Lung (tissue), 12 donors: ENCODE data around the gene IL3RA. TPM values are rescaled to one million over a fixed set of nuclear protein-coding genes. Genes with fewer than 3 reads are reported as not detected.
"Not testable (repeated sequence)": the region's sequence is repeated elsewhere in the genome, so short reads cannot be mapped to it uniquely, and the experiment has no call there.

Experiments used
- ATAC-seq: fragments of 200-7000 bp; cut with Tn5 transposase; one replicate; pipeline ENCODE4 v1.9.1; 2020; ENCODE audit warnings: moderate number of reproducible peaks; ENCODE audit not compliant: insufficient read depth, low FRiP score
- DNase-seq, 3 donors: peaks; one replicate each; pipeline ENCODE4 v3.0.0-alpha.2; 2013 to 2017
- H3K27ac ChIP-seq, 2 donors: one replicate each; pipeline ENCODE4 v1.5.1; 2013; ENCODE audit warnings: mild to moderate bottlenecking in 2 of 2, moderate library complexity in 2 of 2, control low read depth in 1 of 2, inconsistent platforms in 1 of 2, low read depth in 1 of 2, low read length in 1 of 2
- H3K27me3 ChIP-seq, 3 donors: one replicate each; pipeline ENCODE4 v1.5.1; 2013; ENCODE audit warnings: low read length in 2 of 3; ENCODE audit not compliant: control insufficient read depth in 3 of 3, insufficient read depth in 3 of 3
- H3K36me3 ChIP-seq, 4 donors: one replicate each; pipeline ENCODE4 v1.5.1; 2013; ENCODE audit warnings: low read length in 4 of 4, mild to moderate bottlenecking in 1 of 4, moderate library complexity in 1 of 4; ENCODE audit not compliant: control insufficient read depth in 4 of 4, insufficient read depth in 4 of 4
- H3K4me1 ChIP-seq, 5 donors: one replicate each; pipeline ENCODE4 v1.5.1; 2013; ENCODE audit warnings: low read length in 5 of 5, mild to moderate bottlenecking in 2 of 5, moderate library complexity in 1 of 5; ENCODE audit not compliant: control insufficient read depth in 5 of 5, insufficient read depth in 5 of 5
- H3K4me3 ChIP-seq: one replicate; pipeline ENCODE4 v1.5.1; 2013; ENCODE audit warnings: mild to moderate bottlenecking, control low read depth, moderate library complexity
- H3K9ac ChIP-seq, 2 donors: one replicate each; pipeline ENCODE4 v1.5.1; 2013; ENCODE audit warnings: low read length in 2 of 2, control low read depth in 1 of 2; ENCODE audit not compliant: insufficient read depth in 1 of 2
- H3K9me3 ChIP-seq, 4 donors: one replicate each; pipeline ENCODE4 v1.5.1; 2013; ENCODE audit warnings: low read length in 3 of 4, mild to moderate bottlenecking in 1 of 4, moderate library complexity in 1 of 4; ENCODE audit not compliant: control insufficient read depth in 4 of 4, insufficient read depth in 3 of 4
- CTCF ChIP-seq: IDR thresholded peaks from 2 replicates; pipeline ENCODE4 v1.5.1; 2012; ENCODE audit warnings: mild to moderate bottlenecking; ENCODE audit errors: control extremely low read depth, extremely low read depth
- WGBS, 2 donors: extraction: QIAGEN DNeasy Blood & Tissue Kit; methylation state at CpG; one replicate each; pipeline ENCODE4 v1.1.7; 2013; 5-methylcytosine and 5-hydroxymethylcytosine counted together
- polyA plus RNA-seq, 2 donors: library from polyadenylated mRNA; stranded (reverse); fragments of 200-250 nt; gene quantifications; one replicate each; pipeline ENCODE4 v1.2.1, GENCODE V29; 2013
- total RNA-seq, 2 donors: library from RNA; depleted of rRNA in 1 of 2; stranded (reverse); fragments of >200 nt in 1 of 2; gene quantifications; one replicate each; pipeline ENCODE4 v1.2.1, GENCODE V29; 2014 to 2021
- donor health status: control.
- donor health status: control.
- donor health status: Bipolar disorder and iron deficiency.
- donor health status: healthy.
- donor health status: DM: yes; HTN: yes; CAD: no.

The IL3RA gene
- total and polyA plus RNA-seq, 4 donors = 19.2 to 52.2 (median 20.5) TPM

GRCh38 chrX:1400742-1401471, 64.3 kb downstream of the IL3RA start:
- H3K27ac ChIP-seq = no peak overlapping the region
- H3K36me3 ChIP-seq = peaks cover 6 to 36% (median 33%) of the 10 kb centered on the region in 4 donors
- DNase-seq = no peak
- no peak overlapping the region for H3K9ac ChIP-seq
- no peaks in the 10 kb centered on the region for H3K27me3 ChIP-seq
- no peak overlapping the region for H3K4me3 ChIP-seq
- H3K4me1 ChIP-seq = no peaks in the 10 kb centered on the region
- peaks cover 0 to 7% (median 0%) of the 10 kb centered on the region in 4 donors for H3K9me3 ChIP-seq
- TF ChIP-seq CTCF = no peak
- 85 to 90% methylated on average over 27 of the region's 27 CpGs for WGBS, 2 donors
- ATAC-seq = no peak

DNA sequence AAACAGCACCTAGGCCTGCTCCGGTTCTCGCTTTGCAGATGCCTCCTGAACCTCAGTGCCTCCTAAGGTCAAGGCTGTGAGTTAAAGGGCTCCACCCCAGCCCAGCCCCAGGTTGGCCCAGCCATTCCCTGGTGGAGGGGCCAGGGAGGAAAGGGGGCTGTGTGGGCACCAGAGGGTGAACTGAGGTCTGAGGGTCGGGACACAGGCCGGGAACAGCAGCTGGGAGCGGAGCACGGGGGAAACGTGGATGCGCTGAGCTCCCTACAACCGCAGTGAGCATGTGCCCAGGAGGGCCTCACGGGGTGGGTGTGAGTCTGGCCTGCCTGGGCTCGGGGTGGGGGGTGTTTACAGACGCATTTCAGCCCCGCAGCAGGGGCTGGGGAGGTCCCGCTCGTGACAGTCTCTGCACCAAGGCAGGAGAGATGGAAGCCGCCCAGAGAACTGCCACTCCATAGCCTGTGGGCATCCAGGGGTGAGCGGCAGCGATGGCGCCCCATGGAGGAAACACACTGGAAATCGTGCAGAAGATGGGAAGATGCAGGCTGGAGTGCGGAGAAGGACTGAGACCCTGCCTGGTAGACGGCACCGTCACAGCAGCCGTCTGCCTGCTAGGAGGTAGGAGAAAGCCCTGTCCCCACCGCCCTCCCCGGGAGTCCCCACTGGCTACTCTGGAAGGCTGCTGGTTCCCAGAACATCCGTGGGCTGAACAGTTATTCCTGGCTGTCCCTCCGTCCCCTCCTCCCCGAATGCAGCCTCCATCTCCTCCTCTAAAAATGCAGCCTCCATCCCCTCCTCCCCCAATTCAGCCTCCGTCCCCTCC, 65.2 kb downstream of the IL3RA start:
- WGBS, 2 donors = 93 to 95% methylated on average over 30 of the region's 30 CpGs
- DNase-seq (no peak), ATAC-seq (no peak)
- H3K27me3 ChIP-seq = no peaks in the 10 kb centered on the region
- H3K36me3 ChIP-seq = peaks cover 6 to 43% (median 34%) of the 10 kb centered on the region in 4 donors
- H3K9me3 ChIP-seq = peaks cover 0 to 13% (median 1%) of the 10 kb centered on the region in 4 donors
- TF ChIP-seq CTCF = no peak
- H3K9ac ChIP-seq = no peak overlapping the region
- H3K4me3 ChIP-seq = no peak overlapping the region
- H3K27ac ChIP-seq = no peak overlapping the region
- no peaks in the 10 kb centered on the region for H3K4me1 ChIP-seq

DNA sequence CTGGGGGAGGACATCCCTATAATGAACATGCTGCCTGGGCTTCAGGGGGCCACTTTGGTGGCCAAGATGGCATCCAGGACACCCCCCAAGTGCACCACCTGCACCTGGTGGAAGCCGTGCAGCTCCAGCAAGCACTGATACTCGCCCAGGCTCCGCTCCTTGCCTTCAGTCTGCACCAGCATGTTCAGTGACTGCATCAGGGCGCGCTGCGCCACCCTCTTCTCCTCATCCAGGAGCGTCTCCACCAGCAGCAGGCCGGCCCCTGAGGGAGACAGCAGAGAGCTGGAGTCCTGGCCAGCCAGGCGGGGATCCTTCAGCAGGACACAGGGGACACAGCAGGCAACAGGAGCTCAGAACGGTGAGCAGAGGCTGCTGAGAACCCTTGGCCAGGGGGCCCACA, 66.6 kb downstream of the IL3RA start:
- Histone ChIP-seq H3K9me3 (peaks cover 0 to 13% (median 1%) of the 10 kb centered on the region in 4 donors), H3K9ac (no peak overlapping the region), H3K27ac (no peak overlapping the region), H3K4me3 (no peak overlapping the region), H3K36me3 (peaks cover 16 to 56% (median 40%) of the 10 kb centered on the region in 4 donors), H3K27me3 (no peaks in the 10 kb centered on the region), H3K4me1 (no peaks in the 10 kb centered on the region)
- 98 to 99% methylated on average over 10 of the region's 10 CpGs for WGBS, 2 donors
- ATAC-seq = no peak
- no peak for DNase-seq
- TF ChIP-seq CTCF = no peak

DNA sequence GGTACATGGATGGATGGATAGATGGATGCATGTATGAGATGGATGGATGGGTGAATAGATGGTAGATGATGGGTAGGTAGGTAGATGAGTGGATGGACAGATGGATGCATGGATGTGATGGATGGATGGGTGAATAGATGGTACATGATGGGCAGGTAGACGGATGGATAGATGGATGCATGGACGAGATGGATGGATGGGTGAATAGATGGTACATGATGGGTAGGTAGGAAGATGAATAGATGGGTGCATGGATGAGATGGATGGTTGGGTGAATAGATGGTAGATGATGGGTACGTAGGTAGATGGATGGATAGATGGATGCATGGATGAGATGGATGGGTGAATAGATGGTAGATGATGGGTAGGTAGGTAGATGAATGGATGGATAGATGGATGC, 67.3 kb downstream of the IL3RA start:
- H3K27ac ChIP-seq, H3K4me3 ChIP-seq, H3K4me1 ChIP-seq, H3K27me3 ChIP-seq, H3K9ac ChIP-seq, ATAC-seq, DNase-seq: not testable (repeated sequence)
- peaks cover 0 to 13% (median 1%) of the 10 kb centered on the region in 4 donors for H3K9me3 ChIP-seq
- WGBS, 2 donors = 95 to 99% methylated on average over 3 of the region's 3 CpGs
- peaks cover 16 to 56% (median 40%) of the 10 kb centered on the region in 4 donors for H3K36me3 ChIP-seq

GRCh38 chrX:1405769-1406168, 69.2 kb downstream of the IL3RA start:
- H3K4me3 ChIP-seq, H3K9ac ChIP-seq, H3K27ac ChIP-seq, H3K27me3 ChIP-seq, DNase-seq, H3K4me1 ChIP-seq, ATAC-seq: not testable (repeated sequence)
- Histone ChIP-seq H3K36me3 (peaks cover 16 to 56% (median 39%) of the 10 kb centered on the region in 4 donors), H3K9me3 (peaks cover 0 to 13% (median 1%) of the 10 kb centered on the region in 4 donors)
- 98 to 100% methylated on average over 2 of the region's 2 CpGs for WGBS, 2 donors
